Amniotic epithelial cell (primary cell): ENCODE measurements around the gene ACTN4.

Experiments used
- DNase-seq: peaks from one replicate; pipeline ENCODE4 v3.0.0-alpha.2; 2010; ENCODE audit warnings: low read depth

ACTN4 gene

GRCh38 chr19:38709671-38710415 is 62.4 kb downstream of the ACTN4 start:
- no peak for DNase-seq

DNA sequence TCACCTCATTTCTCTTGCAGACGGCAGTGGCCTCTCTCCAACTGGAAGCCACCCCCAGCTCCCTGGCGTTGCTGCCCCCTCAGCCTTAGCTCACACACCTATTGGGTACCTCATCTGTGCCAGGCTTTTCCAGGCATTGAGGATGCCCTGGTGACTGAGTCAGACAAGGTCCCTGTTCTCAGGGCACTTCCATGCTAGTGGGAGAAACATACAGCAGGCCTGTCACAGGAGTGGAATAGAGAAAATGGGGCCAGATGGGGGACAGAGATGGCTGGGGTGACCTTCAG is 62.9 kb downstream of the ACTN4 start:
- DNase-seq, result no peak

- peak; percentile 33 for DNase-seq
These were observed 63.7 kb downstream of the ACTN4 start for GRCh38 chr19:38710928-38711725.

GRCh38 chr19:38711726-38712153 is 64.3 kb downstream of the ACTN4 start:
- peak; percentile 93 for DNase-seq

GRCh38 chr19:38712161-38712748 is 64.8 kb downstream of the ACTN4 start:
- DNase-seq, result no peak

- DNase-seq, result no peak
These were observed 65.8 kb downstream of the ACTN4 start for GRCh38 chr19:38713227-38713649.

DNA sequence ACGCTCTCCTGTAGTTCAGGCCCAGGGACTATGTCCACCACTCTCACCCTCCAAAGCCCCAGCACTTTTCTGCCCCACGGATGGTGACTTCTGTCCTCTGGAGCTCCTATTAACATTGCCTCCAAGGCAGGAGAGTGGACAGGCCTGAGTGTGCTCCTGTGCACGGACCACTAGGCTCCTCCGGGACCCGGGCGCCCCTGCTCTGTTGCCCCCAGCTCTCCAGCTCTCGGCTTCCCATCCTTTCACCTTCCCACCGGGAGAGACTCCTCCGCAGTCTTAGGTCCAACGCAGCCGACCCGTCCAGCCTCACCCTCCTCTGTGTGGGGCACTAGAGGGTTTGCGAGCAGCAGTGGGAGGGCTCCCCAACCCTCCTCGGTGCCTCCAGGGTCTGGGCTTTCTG is 66.4 kb downstream of the ACTN4 start:
- no peak for DNase-seq

DNA sequence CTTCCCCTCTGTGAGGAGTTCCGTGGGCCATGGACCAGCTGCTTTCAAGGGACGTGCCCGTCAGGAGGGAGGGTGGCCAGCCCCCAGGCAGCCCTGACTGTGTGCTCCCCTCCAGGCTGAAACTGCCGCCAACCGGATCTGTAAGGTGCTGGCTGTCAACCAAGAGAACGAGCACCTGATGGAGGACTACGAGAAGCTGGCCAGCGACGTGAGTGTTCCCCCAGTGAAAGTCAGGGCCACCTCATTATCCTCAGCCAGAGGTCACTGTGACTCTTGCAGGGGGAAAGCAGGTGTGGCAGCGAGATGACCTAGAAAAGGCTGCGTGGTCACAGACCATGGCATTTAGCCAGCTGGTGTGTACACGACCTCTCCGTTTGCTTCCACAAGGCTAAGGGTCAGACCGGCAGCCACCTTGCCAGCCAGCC is 66.9 kb downstream of the ACTN4 start:
- no peak for DNase-seq

- no peak for DNase-seq
These were observed 68.1 kb downstream of the ACTN4 start for GRCh38 chr19:38715555-38715954.

DNA sequence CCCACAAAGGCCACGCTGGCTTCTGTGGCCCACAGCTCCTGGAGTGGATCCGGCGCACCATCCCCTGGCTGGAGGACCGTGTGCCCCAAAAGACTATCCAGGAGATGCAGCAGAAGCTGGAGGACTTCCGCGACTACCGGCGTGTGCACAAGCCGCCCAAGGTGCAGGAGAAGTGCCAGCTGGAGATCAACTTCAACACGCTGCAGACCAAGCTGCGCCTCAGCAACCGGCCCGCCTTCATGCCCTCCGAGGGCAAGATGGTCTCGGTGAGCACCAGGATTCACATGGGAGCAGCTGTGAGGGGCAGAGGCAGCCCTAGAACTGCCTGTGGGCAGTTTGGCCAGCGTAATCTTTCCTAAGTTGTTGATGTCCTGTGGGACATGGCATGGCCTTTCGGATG is 69.6 kb downstream of the ACTN4 start:
- no peak for DNase-seq

- no peak for DNase-seq
These were observed 70.4 kb downstream of the ACTN4 start for GRCh38 chr19:38717855-38718254.

- DNase-seq, result peak; percentile 63
These were observed 71.5 kb downstream of the ACTN4 start for GRCh38 chr19:38718747-38719543.

DNA sequence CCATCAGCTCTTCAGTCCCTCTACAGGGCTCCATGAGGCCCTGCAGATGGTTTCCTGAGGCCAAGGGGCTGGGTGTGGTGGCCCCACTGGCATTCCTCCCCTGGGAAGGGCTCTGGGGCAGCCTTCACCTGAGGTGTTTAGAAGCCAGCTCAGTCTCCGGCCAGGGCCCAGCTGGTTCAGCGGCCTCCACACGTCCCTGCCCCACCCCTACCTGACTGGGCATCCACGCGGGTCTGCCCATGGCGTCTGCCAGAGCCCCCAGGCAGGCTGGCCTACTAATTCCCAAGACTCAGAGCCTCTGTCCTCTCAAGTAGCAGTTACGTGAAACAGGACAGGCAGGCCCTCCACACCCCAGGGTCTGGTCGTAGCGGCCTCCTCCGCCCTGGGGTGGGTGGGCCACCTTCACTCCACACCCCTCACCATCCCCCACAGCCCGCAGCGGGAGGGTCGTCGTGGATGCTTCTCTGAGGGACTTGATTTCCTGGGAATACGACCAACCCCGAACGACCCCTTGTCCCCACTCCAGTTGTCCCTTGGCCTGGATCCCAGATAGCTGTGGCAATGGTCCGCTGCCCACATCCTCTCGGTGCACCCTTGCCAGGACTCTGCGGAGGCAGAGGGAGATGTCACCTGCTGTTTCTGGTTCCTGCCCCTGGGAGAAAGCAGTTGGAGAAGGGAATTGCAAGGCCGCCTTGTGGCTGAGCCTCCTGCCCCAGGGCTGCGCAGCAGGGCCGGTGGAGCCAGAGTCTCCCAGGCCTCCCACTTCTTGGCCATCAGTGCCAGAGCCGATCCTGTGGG is 72.5 kb downstream of the ACTN4 start:
- no peak for DNase-seq

GRCh38 chr19:38720559-38721236 is 73.2 kb downstream of the ACTN4 start:
- no peak for DNase-seq

- DNase-seq, result no peak
These were observed 74.0 kb downstream of the ACTN4 start for GRCh38 chr19:38721496-38721895.

DNA sequence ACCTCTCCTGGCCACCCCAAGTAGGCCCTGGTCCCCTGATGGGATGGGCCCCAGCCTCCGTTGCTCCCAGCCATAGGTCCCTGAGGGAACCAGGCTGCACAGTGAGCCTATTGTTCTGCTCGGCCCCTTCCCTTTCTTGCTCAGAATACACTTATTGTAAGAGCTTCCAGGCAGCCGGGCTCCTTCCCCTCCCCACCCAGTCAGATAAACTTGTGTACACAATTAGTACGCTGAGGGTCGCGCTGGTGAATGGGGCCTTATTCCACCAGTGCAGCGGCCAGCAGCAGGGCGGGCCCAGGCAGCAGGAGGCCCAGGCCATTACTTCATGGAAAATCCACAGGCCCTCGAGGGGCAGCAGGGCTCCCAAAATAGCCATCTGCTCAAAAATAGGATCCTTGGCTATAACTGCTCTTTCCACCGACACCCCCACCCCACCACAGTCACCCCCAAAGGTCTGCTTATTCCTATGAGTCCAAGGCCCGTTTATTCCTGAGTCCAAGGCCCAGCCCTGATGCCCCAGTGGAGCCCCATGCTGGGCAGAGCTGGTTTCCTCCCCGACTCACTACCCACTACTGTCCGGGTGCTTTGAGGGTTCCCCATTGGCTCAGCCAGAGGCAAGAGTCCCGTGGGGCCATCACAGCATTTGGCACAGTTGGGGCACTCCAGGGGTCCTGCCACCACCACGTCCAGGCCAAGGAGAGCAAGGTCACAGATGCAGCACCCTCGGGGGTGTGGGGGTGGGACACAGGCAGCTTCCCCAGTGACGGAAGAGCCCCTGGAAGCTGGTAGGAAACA is 74.7 kb downstream of the ACTN4 start:
- no peak for DNase-seq

DNA sequence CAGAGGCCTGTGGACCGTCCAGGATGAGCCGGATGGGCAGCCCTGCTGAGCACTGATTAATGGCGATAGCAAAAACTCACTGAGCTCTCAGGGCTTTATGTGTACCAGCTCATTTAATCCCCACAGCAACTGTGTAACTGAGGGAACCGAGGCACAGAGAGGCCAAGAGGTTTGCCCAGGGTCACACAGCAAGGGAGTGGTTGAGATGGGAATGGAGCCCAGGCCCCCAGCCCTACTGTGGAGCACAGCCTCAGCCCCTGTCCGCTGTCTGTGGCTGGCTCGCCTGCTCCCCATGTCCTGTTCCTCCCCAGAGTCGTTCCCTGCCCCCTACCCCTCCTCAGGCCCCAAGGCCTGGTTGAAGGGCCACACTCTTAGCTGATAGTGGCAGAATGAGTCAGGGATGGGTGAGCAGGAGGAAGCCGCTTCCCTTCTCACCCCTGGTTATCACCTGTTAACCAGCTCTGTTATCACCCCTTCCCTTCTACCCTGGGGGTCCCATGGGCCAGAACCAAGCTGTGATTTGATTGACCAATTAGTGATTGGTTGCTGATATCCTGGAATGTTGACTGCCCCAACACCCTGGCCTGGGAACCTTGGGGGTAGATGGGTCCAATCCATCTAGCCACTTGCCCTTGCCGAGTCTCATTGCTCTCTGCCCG is 75.6 kb downstream of the ACTN4 start:
- no peak for DNase-seq

- no peak for DNase-seq
These were observed 76.1 kb downstream of the ACTN4 start for GRCh38 chr19:38723606-38723965.

DNA sequence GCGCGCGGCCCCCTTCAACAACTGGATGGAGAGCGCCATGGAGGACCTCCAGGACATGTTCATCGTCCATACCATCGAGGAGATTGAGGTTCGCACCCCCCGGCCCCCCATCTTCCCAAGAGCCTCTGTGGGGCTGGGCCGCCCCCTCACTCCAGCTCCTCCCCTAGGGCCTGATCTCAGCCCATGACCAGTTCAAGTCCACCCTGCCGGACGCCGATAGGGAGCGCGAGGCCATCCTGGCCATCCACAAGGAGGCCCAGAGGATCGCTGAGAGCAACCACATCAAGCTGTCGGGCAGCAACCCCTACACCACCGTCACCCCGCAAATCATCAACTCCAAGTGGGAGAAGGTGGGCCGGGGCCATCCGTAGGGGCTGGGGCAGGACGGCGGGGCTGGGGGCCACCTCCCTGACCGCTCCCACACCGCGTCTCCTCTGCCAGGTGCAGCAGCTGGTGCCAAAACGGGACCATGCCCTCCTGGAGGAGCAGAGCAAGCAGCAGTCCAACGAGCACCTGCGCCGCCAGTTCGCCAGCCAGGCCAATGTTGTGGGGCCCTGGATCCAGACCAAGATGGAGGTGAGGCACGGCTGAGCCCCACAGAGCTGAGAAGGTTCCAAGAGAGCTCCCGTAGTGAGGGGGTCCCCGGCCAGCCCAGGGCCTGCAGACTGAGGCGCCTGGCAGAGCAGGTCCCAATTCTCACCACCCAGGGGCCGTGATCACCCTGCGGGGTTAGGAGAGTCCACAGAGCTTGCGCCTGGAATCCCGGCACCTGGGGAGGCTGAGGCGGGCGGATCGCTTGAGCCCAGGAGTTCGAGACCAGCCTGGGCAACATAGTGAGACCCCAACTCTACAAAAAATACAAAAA is 76.8 kb downstream of the ACTN4 start:
- no peak for DNase-seq
